HepG2 (cell line): ENCODE results near the gene SPRED2. TPM values are rescaled to one million over a fixed set of nuclear protein-coding genes. Genes with fewer than 3 reads are reported as not detected.

ENCODE experiments used
- ARID2 ChIP-seq: sonication (generic); formaldehyde crosslinking; IDR thresholded peaks from 2 replicates; pipeline ENCODE4 v1.8.1; 2022; ENCODE audit warnings: mild to moderate bottlenecking, missing genetic modification reagents, borderline replicate concordance
- CBX2 ChIP-seq, 2 experiments: fragments of 200-600 bp in 1 of 2; sonication (generic); formaldehyde crosslinking in 1 of 2; IDR thresholded peaks; 2 replicates each; pipeline versions ENCODE4 v1.7.0 to v1.8.1; 2018 to 2022; ENCODE audit warnings: low read depth in 2 of 2, low read length in 1 of 2, mild to moderate bottlenecking in 1 of 2, missing genetic modification reagents in 1 of 2
- CHCHD3 ChIP-seq: sonication (generic); formaldehyde crosslinking; IDR thresholded peaks from 2 replicates; pipeline ENCODE4 v1.8.0; 2022; ENCODE audit warnings: mild to moderate bottlenecking, missing genetic modification reagents, moderate library complexity
- CHD4 ChIP-seq: fragments of 200-600 bp; sonication (generic); IDR thresholded peaks from 2 replicates; pipeline ENCODE4 v1.7.0; 2017; ENCODE audit warnings: mild to moderate bottlenecking, low read length, borderline replicate concordance
- DMTF1 ChIP-seq: sonication (generic); formaldehyde crosslinking; IDR thresholded peaks from 2 replicates; pipeline ENCODE4 v1.4.0; 2020; ENCODE audit warnings: mild to moderate bottlenecking, missing genetic modification reagents
- ERF ChIP-seq: IDR thresholded peaks from 2 replicates; pipeline ENCODE4 v1.6.1; 2018; ENCODE audit warnings: missing biosample characterization, missing genetic modification reagents
- IKZF1 ChIP-seq: fragments of 450-650 bp; IDR thresholded peaks from 2 replicates; pipeline ENCODE4 v1.7.1; 2016
- KDM5B ChIP-seq: sonication (generic); formaldehyde crosslinking; IDR thresholded peaks from 2 replicates; pipeline ENCODE4 v1.4.0; 2020; ENCODE audit warnings: missing genetic modification reagents, mild to moderate bottlenecking, borderline replicate concordance
- MAZ ChIP-seq, 2 experiments: sonication (generic) in 1 of 2; formaldehyde crosslinking in 1 of 2; IDR thresholded peaks; 2 replicates each; pipeline versions ENCODE4 v1.5.0 to v1.6.1; 2012 to 2020; ENCODE audit warnings: low read depth in 2 of 2, mild to moderate bottlenecking in 2 of 2, borderline replicate concordance in 1 of 2, improper control_type of control experiment in 1 of 2, low read length in 1 of 2, missing genetic modification reagents in 1 of 2, moderate library complexity in 1 of 2
- MEF2D ChIP-seq: sonication (generic); formaldehyde crosslinking; IDR thresholded peaks from 2 replicates; pipeline ENCODE4 v1.5.1; 2020; ENCODE audit warnings: mild to moderate bottlenecking, missing genetic modification reagents
- PHF8 ChIP-seq: sonication (generic); formaldehyde crosslinking; IDR thresholded peaks from 2 replicates; pipeline ENCODE4 v1.5.0; 2020; ENCODE audit warnings: missing genetic modification reagents
- POLR2G ChIP-seq: fragments of 200-400 bp; formaldehyde crosslinking; IDR thresholded peaks from 2 replicates; pipeline ENCODE4 v1.6.1; 2018; ENCODE audit warnings: mild to moderate bottlenecking, low read depth, low read length, moderate library complexity
- RAD51 ChIP-seq: fragments of 450-650 bp; IDR thresholded peaks from 2 replicates; pipeline ENCODE4 v1.6.1; 2016; ENCODE audit warnings: borderline replicate concordance
- RELA ChIP-seq: sonication (generic); formaldehyde crosslinking; IDR thresholded peaks from 2 replicates; pipeline ENCODE4 v1.4.0; 2020; ENCODE audit warnings: missing genetic modification reagents
- SP5 ChIP-seq: IDR thresholded peaks from 2 replicates; pipeline ENCODE4 v1.6.1; 2016; ENCODE audit warnings: low read depth, borderline replicate concordance
- TSC22D2 ChIP-seq: sonication (generic); formaldehyde crosslinking; IDR thresholded peaks from 2 replicates; pipeline ENCODE4 v1.5.1; 2020; ENCODE audit warnings: missing genetic modification reagents, mild to moderate bottlenecking, borderline replicate concordance
- ZBTB3 ChIP-seq: sonication (generic); formaldehyde crosslinking; IDR thresholded peaks from 2 replicates; pipeline ENCODE4 v1.4.0; 2020; ENCODE audit warnings: low read depth, mild to moderate bottlenecking, moderate library complexity, missing genetic modification reagents, borderline replicate concordance
- ZBTB33 ChIP-seq: sonication (generic); formaldehyde crosslinking; IDR thresholded peaks from 2 replicates; pipeline ENCODE4 v1.4.0; 2020; ENCODE audit warnings: missing genetic modification reagents
- ZFAT ChIP-seq: sonication (generic); formaldehyde crosslinking; conservative IDR thresholded peaks from 2 replicates; pipeline ENCODE4 v1.8.1; 2023; ENCODE audit warnings: missing genetic modification reagents, inconsistent platforms
- ZIK1 ChIP-seq: sonication (generic); formaldehyde crosslinking; IDR thresholded peaks from 2 replicates; pipeline ENCODE4 v1.5.0; 2020; ENCODE audit warnings: mild to moderate bottlenecking, low read depth, missing genetic modification reagents, borderline replicate concordance
- ZNF503 ChIP-seq: sonication (generic); formaldehyde crosslinking; IDR thresholded peaks from 2 replicates; pipeline ENCODE4 v1.4.0; 2020; ENCODE audit warnings: missing genetic modification reagents
- ZNF510 ChIP-seq: sonication (generic); formaldehyde crosslinking; IDR thresholded peaks from 2 replicates; pipeline ENCODE4 v1.4.0; 2020; ENCODE audit warnings: low read depth, mild to moderate bottlenecking, missing genetic modification reagents
- ZNF619 ChIP-seq: sonication (generic); formaldehyde crosslinking; IDR thresholded peaks from 2 replicates; pipeline ENCODE4 v1.4.0; 2020; ENCODE audit warnings: mild to moderate bottlenecking, missing genetic modification reagents
- ZNF670 ChIP-seq: sonication (generic); formaldehyde crosslinking; IDR thresholded peaks from 2 replicates; pipeline ENCODE4 v1.8.0; 2022; ENCODE audit warnings: mild to moderate bottlenecking, missing genetic modification reagents, borderline replicate concordance
- ZNF780A ChIP-seq: sonication (generic); formaldehyde crosslinking; IDR thresholded peaks from 2 replicates; pipeline ENCODE4 v1.8.0; 2022; ENCODE audit warnings: mild to moderate bottlenecking, missing genetic modification reagents, moderate library complexity
- polyA plus RNA-seq, 8 experiments: library from polyadenylated mRNA; depleted of rRNA in 3 of 8; stranded (reverse) in 7 of 8; unstranded in 1 of 8; fragments of >200 nt; fragmentation: Illumina TruSeq in 4 of 8; extraction: Trizol in 4 of 8; gene quantifications; 2 replicates each; pipeline versions ENCODE4 v1.2.1 to v1.2.3, GENCODE V29; 2011 to 2016; ENCODE audit warnings: low read depth in 4 of 8, missing spikeins in 1 of 8, mixed read lengths in 1 of 8; ENCODE audit not compliant: insufficient read depth in 1 of 8
- total RNA-seq, 5 experiments: library from RNA; depleted of rRNA; stranded (reverse); fragments of >200 nt; fragmentation: Illumina TruSeq; extraction: Trizol; gene quantifications; 2 replicates each; pipeline ENCODE4 v1.2.3, GENCODE V29; 2016; ENCODE audit warnings: low read depth in 1 of 5

Gene SPRED2
- total and polyA plus RNA-seq, 2 of the 13 experiments (the other 11 are each of a cell fraction or from before 2014, with no cell fraction given), result 13.0 to 37.0 TPM

- TF ChIP-seq CHCHD3 (CRISPR knock-in tag) (no peak), CHD4 (0 out of 2 replicates have a peak, but pooled peaks have one; percentile 5), MEF2D (CRISPR knock-in tag) (no peak), ARID2 (CRISPR knock-in tag) (peak; percentile 28), ZNF619 (peak; percentile 2; the same call in 1 of the 2 replicates), ZIK1 (CRISPR knock-in tag) (no peak), IKZF1 (no peak), ZFAT (CRISPR knock-in tag) (peak; percentile 94; the same call in 1 of the 2 replicates), ZNF670 (CRISPR knock-in tag) (0 out of 2 replicates have a peak, but pooled peaks have one; percentile 25), MAZ (IDR thresholded peaks at IDR 0.05; ENCODE audit: borderline replicate concordance, low read depth, low read length) (0 out of 2 replicates have a peak, but pooled peaks have one; percentile 7), MAZ (CRISPR knock-in tag; IDR thresholded peaks at IDR 0.05; ENCODE audit: low read depth) (no peak), PHF8 (CRISPR knock-in tag) (0 out of 2 replicates have a peak, but pooled peaks have one; percentile 4), DMTF1 (CRISPR knock-in tag) (no peak), KDM5B (CRISPR knock-in tag) (no peak; the same call in 1 of the 2 replicates), SP5 (peak; percentile 9; the same call in 1 of the 2 replicates), ZBTB33 (CRISPR knock-in tag) (no peak), ZNF780A (CRISPR knock-in tag) (no peak), ZNF503 (CRISPR knock-in tag) (no peak; the same call in none of the 2 replicates), CBX2 (IDR thresholded peaks at IDR 0.05; ENCODE audit: low read depth, low read length) (no peak), CBX2 (CRISPR knock-in tag; IDR thresholded peaks at IDR 0.05; ENCODE audit: low read depth) (no peak), RELA (CRISPR knock-in tag) (no peak), POLR2G (no peak), RAD51 (no peak), ZNF510 (CRISPR knock-in tag) (no peak; the same call in 1 of the 2 replicates), ZBTB3 (CRISPR knock-in tag) (peak; percentile 48; the same call in 1 of the 2 replicates), ERF (CRISPR knock-in tag) (no peak; the same call in 1 of the 2 replicates), TSC22D2 (CRISPR knock-in tag) (0 out of 2 replicates have a peak, but pooled peaks have one; percentile 19)
Observed at GRCh38 chr2:65436824-65437221, 4.4 kb upstream of the SPRED2 start (continued).
